ENCODE measurements around the gene LRFN2. TPM values are rescaled to one million over a fixed set of nuclear protein-coding genes. Genes with fewer than 3 reads are reported as not detected.

LRFN2 gene
- total and polyA plus RNA-seq, 4 donors, result under 0.01 to 0.01 TPM; not detected in 2

GRCh38 chr6:40512340-40512739 lies 74.8 kb downstream of the LRFN2 start:
- Histone ChIP-seq H3K27me3 (ENCODE audit: control insufficient read depth in 4 of 4, insufficient read depth in 4 of 4, low read length in 3 of 4) (no peaks in the 10 kb centered on the region), H3K4me1 (ENCODE audit: control insufficient read depth in 4 of 4, insufficient read depth in 4 of 4, low read length in 3 of 4) (no peaks in the 10 kb centered on the region), H3K27ac (ENCODE audit: low read depth in 1 of 2, low read length in 2 of 2) (no peak overlapping the region), H3K4me3 (ENCODE audit: low read depth in 1 of 3, low read length in 3 of 3) (no peak overlapping the region), H3K36me3 (ENCODE audit: control insufficient read depth in 4 of 4, insufficient read depth in 3 of 4, low read depth in 1 of 4, low read length in 3 of 4) (no peaks in the 10 kb centered on the region), H3K9ac (ENCODE audit: low read depth in 1 of 2, low read length in 2 of 2) (no peak overlapping the region), H3K9me3 (ENCODE audit: control insufficient read depth in 4 of 4, low read length in 3 of 4) (no peaks in the 10 kb centered on the region)
- TF ChIP-seq HNF4A (conservative IDR thresholded peaks at IDR 0.05) (no peak), NR2F2 (IDR thresholded peaks at IDR 0.05) (no peak), EGR1 (IDR thresholded peaks at IDR 0.05; ENCODE audit: low read depth in 2 of 2) (no peak), MAX (IDR thresholded peaks at IDR 0.05) (no peak), RAD21 (IDR thresholded peaks at IDR 0.05) (no peak), REST (IDR thresholded peaks at IDR 0.05) (no peak), ZBTB33 (IDR thresholded peaks at IDR 0.05) (no peak), GABPA (IDR thresholded peaks at IDR 0.05 in 1 of 2, conservative IDR thresholded peaks at IDR 0.05 in 1 of 2) (no peak), SP1 (IDR thresholded peaks at IDR 0.05) (no peak), ATF3 (IDR thresholded peaks at IDR 0.05) (no peak), YY1 (IDR thresholded peaks at IDR 0.05) (no peak), TAF1 (conservative IDR thresholded peaks at IDR 0.05) (no peak), CTCF (IDR thresholded peaks at IDR 0.05; ENCODE audit: low read depth, low read length, missing input control) (no peak), RXRA (IDR thresholded peaks at IDR 0.05) (no peak), JUND (IDR thresholded peaks at IDR 0.05) (no peak), FOXA2 (IDR thresholded peaks at IDR 0.05) (no peak), HNF4G (IDR thresholded peaks at IDR 0.05) (no peak), FOXA1 (IDR thresholded peaks at IDR 0.05) (no peak)
- no peak for DNase-seq (ENCODE audit: low spot score)
- WGBS, result 88% methylated on average over 1 of the region's 1 CpG
